Activated naive CD8-positive, alpha-beta T cell treated with anti-CD3 and anti-CD28 coated beads for 36 hours (primary cell): ENCODE data around the gene PLXNA3. TPM values are rescaled to one million over a fixed set of nuclear protein-coding genes. Genes with fewer than 3 reads are reported as not detected.

Source experiments
- DNase-seq: peaks from one replicate; pipeline ENCODE4 v3.0.0; 2021
- H3K27ac Mint-ChIP-seq: one replicate; pipeline ENCODE4 v1.8.0; 2022; ENCODE audit warnings: mild to moderate bottlenecking, moderate library complexity, mixed read lengths
- H3K27me3 Mint-ChIP-seq: one replicate; pipeline ENCODE4 v1.8.0; 2022; ENCODE audit warnings: mild to moderate bottlenecking, mixed read lengths
- H3K36me3 Mint-ChIP-seq: one replicate; pipeline ENCODE4 v1.8.0; 2021; ENCODE audit warnings: mild to moderate bottlenecking, mixed read lengths
- H3K4me1 Mint-ChIP-seq: one replicate; pipeline ENCODE4 v1.8.0; 2021; ENCODE audit warnings: mixed read lengths
- H3K4me3 Mint-ChIP-seq: one replicate; pipeline ENCODE4 v1.8.0; 2022; ENCODE audit warnings: mild to moderate bottlenecking, moderate library complexity, mixed read lengths
- H3K9me3 Mint-ChIP-seq: one replicate; pipeline ENCODE4 v1.8.0; 2022; ENCODE audit warnings: mixed read lengths
- total RNA-seq, 2 experiments: library from RNA; stranded (reverse); gene quantifications; one replicate each; pipeline ENCODE4 v1.2.3, GENCODE V29; 2021

The PLXNA3 gene
- total RNA-seq = 10 to 100 TPM; 22.3 to 23.1 TPM

DNA sequence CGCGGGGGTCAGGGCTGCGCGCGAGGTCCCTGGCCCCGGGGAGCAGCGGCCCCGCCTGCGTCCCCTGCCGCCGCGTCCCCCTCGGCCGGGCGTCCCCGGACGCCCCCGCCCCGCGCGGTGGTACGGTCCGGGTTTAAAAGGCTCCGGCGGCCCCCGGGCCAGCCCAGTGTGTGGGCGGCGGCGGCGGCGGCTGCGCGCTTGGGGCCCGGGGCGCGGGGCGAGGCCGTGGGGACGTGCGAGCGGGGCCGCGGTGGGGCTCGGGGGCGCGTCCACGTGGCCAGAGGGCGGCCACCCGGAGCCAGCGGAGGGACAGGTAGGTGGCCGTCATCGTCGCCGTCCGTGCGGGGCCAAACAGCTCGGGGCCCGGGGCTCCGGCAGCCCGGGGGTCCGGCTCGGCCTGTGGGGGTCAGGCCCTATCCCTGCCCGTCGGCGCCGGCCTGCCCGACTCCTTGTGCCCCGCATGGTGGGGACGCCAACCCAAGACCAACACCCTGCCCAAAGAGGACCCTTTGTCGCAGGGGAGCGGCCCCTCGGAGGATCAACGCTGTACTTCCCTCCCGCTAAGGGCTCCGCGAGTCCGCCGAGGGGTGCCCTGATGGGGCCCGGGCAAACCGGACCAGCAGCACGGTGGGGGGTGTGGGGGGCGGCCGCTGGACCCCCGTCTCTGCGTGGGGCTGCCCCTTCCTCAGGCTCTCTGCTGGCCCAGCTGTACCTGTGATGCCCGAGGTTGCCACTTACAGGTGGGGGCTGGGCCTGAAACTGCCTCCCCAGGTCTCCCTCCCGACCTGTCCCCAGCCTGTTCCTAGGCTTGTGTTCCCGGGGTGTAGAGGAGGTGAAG lies at the start of gene PLXNA3:
Gene PLXNA3, plus strand, starts transcription at position 166 of the 838 bp plus-strand sequence. CDS start 1,903 bp downstream, outside the sequence.
- Mint-ChIP-seq H3K4me3 (peak within 1 kb of the TSS; percentile 87), H3K4me1 (peaks cover 4% of the 10 kb centered on the region), H3K9me3 (no peaks in the 10 kb centered on the region), H3K27me3 (no peaks in the 10 kb centered on the region), H3K27ac (peak within 1 kb of the TSS; percentile 87), H3K36me3 (peaks cover 2% of the 10 kb centered on the region)
- DNase-seq = peak; percentile 76

- peak overlapping the region; percentile 79 for H3K4me3 Mint-ChIP-seq
- DNase-seq = no peak
- peak overlapping the region; percentile 67 for H3K27ac Mint-ChIP-seq
- H3K9me3 Mint-ChIP-seq = no peaks in the 10 kb centered on the region
- peaks cover 6% of the 10 kb centered on the region for H3K4me1 Mint-ChIP-seq
- peaks cover 5% of the 10 kb centered on the region for H3K36me3 Mint-ChIP-seq
- no peaks in the 10 kb centered on the region for H3K27me3 Mint-ChIP-seq
These were observed 49.3 kb upstream of the PLXNA3 start for GRCh38 chrX:154408659-154409221.

GRCh38 chrX:154409222-154409871 lies 48.7 kb upstream of the PLXNA3 start, which contains the start of gene DNASE1L1:
Gene DNASE1L1, minus strand, starts transcription at chrX:154409254. Its CDS starts 3,686 bp downstream, at chrX:154405568.
- no peaks in the 10 kb centered on the region for H3K27me3 Mint-ChIP-seq
- H3K4me3 Mint-ChIP-seq = peak within 1 kb of the TSS; percentile 79
- DNase-seq = peak; percentile 48
- H3K27ac Mint-ChIP-seq = peak within 1 kb of the TSS; percentile 67
- H3K9me3 Mint-ChIP-seq = no peaks in the 10 kb centered on the region
- H3K4me1 Mint-ChIP-seq = peaks cover 6% of the 10 kb centered on the region
- peaks cover 5% of the 10 kb centered on the region for H3K36me3 Mint-ChIP-seq

- peak overlapping the region; percentile 80 for H3K4me3 Mint-ChIP-seq
- peaks cover 6% of the 10 kb centered on the region for H3K4me1 Mint-ChIP-seq
- H3K36me3 Mint-ChIP-seq = peaks cover 5% of the 10 kb centered on the region
- peak; percentile 66 for DNase-seq
- peak overlapping the region; percentile 70 for H3K27ac Mint-ChIP-seq
- no peaks in the 10 kb centered on the region for H3K9me3 Mint-ChIP-seq
- no peaks in the 10 kb centered on the region for H3K27me3 Mint-ChIP-seq
These were observed 46.1 kb upstream of the PLXNA3 start for GRCh38 chrX:154411981-154412340.

DNA sequence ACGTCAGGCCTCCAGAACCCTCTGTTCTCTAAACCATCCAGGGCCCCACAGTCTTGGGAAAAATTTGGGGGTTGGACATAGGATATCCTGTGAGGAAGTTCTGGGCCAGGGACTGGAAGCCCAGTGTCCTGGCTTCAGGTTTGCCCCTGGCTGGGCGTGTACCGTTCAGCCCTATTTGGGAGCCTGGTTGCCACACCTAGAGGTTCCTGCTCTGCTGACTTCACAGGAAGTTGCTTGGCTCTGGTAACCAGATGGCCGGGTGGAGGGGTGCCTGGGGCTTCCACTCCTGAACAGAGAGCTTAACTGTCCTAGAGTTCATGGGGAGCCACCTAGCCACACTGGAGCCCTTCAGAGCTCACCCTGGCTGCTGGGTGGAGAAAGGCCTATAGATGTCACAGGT lies 45.6 kb upstream of the PLXNA3 start:
- Mint-ChIP-seq H3K27me3 (no peaks in the 10 kb centered on the region), H3K27ac (peak overlapping the region; percentile 70), H3K36me3 (peaks cover 5% of the 10 kb centered on the region), H3K9me3 (no peaks in the 10 kb centered on the region), H3K4me1 (peaks cover 6% of the 10 kb centered on the region), H3K4me3 (peak overlapping the region; percentile 80)
- no peak for DNase-seq

GRCh38 chrX:154413142-154413541 lies 44.9 kb upstream of the PLXNA3 start:
- no peak for DNase-seq
- peak overlapping the region; percentile 80 for H3K4me3 Mint-ChIP-seq
- H3K27ac Mint-ChIP-seq = peak overlapping the region; percentile 70
- H3K36me3 Mint-ChIP-seq = peaks cover 5% of the 10 kb centered on the region
- peaks cover 6% of the 10 kb centered on the region for H3K4me1 Mint-ChIP-seq
- H3K9me3 Mint-ChIP-seq = no peaks in the 10 kb centered on the region
- no peaks in the 10 kb centered on the region for H3K27me3 Mint-ChIP-seq

DNA sequence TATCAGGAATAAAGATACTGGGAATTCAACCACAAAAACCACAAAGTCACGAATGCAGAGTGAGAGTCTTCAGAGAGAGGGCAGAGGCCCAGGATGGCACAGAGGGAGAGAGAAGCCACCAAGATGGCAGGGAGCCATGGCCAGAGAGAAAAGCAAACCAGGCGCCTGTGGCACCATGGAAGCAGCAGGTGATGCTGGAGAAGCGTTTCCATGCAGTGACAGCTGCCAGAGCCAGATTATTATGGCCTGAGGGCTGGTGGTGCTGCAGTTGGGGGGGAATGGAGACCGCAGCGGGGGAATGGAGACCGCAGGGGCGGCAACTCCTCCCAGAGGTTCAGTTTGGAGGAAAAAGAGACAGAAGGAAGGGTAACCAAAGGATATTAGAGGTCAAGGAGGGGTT lies 40.9 kb upstream of the PLXNA3 start:
- no peaks in the 10 kb centered on the region for H3K9me3 Mint-ChIP-seq
- H3K4me1 Mint-ChIP-seq = peaks cover 5% of the 10 kb centered on the region
- H3K4me3 Mint-ChIP-seq = no peak overlapping the region
- H3K27ac Mint-ChIP-seq = no peak overlapping the region
- no peaks in the 10 kb centered on the region for H3K27me3 Mint-ChIP-seq
- H3K36me3 Mint-ChIP-seq = no peaks in the 10 kb centered on the region
- no peak for DNase-seq

DNA sequence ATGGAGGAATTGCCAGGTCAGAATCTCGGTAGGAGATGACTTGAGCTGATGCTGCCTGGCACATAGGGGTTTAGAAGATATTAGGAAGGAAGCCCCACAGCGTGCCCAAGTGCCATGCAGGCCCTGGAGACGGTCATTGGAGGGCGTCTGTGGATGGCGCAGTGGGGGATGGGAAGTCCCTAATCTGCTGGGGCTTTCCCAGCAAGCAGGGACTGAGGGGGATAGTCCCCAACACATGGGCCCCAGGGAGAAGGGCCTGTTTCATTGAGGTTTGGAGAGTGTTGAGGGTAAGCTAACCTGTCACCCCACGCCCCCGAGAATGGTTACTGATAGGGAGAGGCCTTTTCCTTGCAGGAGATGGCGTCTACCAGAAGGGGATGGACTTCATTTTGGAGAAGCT lies 38.9 kb upstream of the PLXNA3 start:
- Mint-ChIP-seq H3K9me3 (no peaks in the 10 kb centered on the region), H3K27me3 (no peaks in the 10 kb centered on the region), H3K4me3 (no peak overlapping the region), H3K4me1 (peaks cover 2% of the 10 kb centered on the region), H3K36me3 (no peaks in the 10 kb centered on the region), H3K27ac (no peak overlapping the region)
- no peak for DNase-seq

- DNase-seq = no peak
- no peaks in the 10 kb centered on the region for H3K27me3 Mint-ChIP-seq
- peaks cover 2% of the 10 kb centered on the region for H3K4me1 Mint-ChIP-seq
- no peak overlapping the region for H3K4me3 Mint-ChIP-seq
- H3K36me3 Mint-ChIP-seq = no peaks in the 10 kb centered on the region
- H3K27ac Mint-ChIP-seq = no peak overlapping the region
- H3K9me3 Mint-ChIP-seq = no peaks in the 10 kb centered on the region
These were observed 38.2 kb upstream of the PLXNA3 start for GRCh38 chrX:154419688-154420401.

DNA sequence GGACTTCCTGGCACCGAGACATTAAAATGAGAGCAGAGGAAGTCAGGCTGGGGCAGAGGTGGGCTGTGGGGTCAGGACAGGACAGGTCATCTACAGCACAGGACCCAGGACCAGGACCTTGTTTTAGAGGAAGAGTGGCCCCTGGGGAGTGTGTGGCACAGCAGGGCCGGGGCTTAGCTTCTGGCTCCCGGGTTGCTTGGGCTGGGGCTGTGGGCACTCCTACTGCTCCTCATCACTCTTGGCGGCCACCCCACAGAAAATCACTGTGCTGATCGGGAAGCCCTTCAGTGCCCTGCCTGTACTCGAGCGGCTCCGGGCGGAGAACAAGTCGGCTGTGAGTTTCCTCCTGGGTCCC lies 37.7 kb upstream of the PLXNA3 start:
- Mint-ChIP-seq H3K27me3 (no peaks in the 10 kb centered on the region), H3K27ac (no peak overlapping the region), H3K36me3 (no peaks in the 10 kb centered on the region), H3K4me1 (peaks cover 2% of the 10 kb centered on the region), H3K4me3 (no peak overlapping the region), H3K9me3 (no peaks in the 10 kb centered on the region)
- DNase-seq = no peak

- H3K27me3 Mint-ChIP-seq = no peaks in the 10 kb centered on the region
- no peak for DNase-seq
- peaks cover 13% of the 10 kb centered on the region for H3K4me1 Mint-ChIP-seq
- H3K36me3 Mint-ChIP-seq = no peaks in the 10 kb centered on the region
- H3K4me3 Mint-ChIP-seq = peak overlapping the region; percentile 79
- no peak overlapping the region for H3K27ac Mint-ChIP-seq
- no peaks in the 10 kb centered on the region for H3K9me3 Mint-ChIP-seq
These were observed 30.9 kb upstream of the PLXNA3 start for GRCh38 chrX:154426916-154427770.

DNA sequence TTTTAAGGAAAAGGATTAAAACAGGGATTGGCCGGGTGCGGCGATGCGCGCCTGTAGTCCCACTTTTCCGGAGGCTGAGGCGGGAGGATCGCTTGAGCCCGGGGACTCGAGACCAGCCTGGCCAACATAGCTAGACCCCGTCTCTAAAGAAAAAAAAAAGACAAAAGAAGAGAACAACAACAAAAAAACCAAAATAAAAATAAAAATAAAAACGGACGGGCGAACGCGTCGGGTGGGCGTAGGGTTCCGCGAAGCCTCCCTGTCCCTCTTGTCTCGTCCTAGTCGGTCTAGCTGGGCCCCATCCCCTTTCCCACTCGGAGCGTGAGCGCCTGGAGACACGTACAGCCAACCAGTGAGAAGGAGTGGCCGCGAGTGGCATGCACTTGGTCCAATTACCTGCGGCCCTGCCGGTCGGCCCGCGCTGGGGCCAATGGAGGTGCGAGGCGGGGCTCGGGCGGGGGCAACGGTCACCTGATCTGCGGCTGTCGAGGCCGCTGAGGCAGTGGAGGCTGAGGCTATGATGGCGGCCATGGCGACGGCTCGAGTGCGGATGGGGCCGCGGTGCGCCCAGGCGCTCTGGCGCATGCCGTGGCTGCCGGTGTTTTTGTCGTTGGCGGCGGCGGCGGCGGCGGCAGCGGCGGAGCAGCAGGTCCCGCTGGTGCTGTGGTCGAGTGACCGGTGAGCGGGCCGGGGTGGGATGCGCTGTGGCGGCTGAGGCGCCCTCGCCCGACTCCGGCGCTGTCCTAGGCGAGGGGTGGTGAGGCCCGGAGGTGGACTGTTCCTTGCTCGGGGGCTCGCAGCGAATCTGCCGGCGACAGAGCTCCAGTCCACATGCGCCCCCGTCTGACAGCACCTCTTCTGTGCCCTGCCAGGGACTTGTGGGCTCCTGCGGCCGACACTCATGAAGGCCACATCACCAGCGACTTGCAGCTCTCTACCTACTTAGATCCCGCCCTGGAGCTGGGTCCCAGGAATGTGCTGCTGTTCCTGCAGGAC lies 29.6 kb upstream of the PLXNA3 start, which contains the start of gene ATP6AP1:
Gene ATP6AP1, plus strand, starts transcription at position 502 of the 996 bp plus-strand sequence. Its CDS starts 16 bp downstream, at position 518.
- Mint-ChIP-seq H3K9me3 (no peaks in the 10 kb centered on the region), H3K4me1 (peaks cover 13% of the 10 kb centered on the region), H3K27me3 (no peaks in the 10 kb centered on the region), H3K4me3 (peak within 1 kb of the TSS; percentile 79), H3K27ac (peak within 1 kb of the TSS; percentile 42), H3K36me3 (no peaks in the 10 kb centered on the region)
- DNase-seq = peak; percentile 91

DNA sequence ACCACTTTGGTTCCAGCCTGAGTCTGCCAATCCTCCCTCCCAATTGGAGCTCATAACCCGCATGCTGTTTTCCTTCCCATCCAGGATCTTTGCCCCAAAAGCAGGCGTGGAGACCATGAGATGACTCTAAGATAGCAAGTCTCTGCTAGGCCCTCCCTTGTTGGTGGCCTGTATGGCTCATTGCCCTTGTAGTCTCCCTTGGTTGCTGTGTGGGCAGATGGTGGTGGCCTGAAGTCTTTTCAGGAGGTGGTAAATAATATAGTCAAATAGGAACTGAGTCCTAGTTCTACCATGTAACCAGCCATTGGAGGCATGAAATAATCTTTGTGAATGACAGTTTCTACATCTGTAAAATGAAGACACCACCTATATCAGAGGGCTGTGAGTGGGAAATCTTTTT lies 28.4 kb upstream of the PLXNA3 start:
- H3K4me3 Mint-ChIP-seq = peak overlapping the region; percentile 79
- H3K36me3 Mint-ChIP-seq = no peaks in the 10 kb centered on the region
- H3K27ac Mint-ChIP-seq = peak overlapping the region; percentile 39
- H3K27me3 Mint-ChIP-seq = no peaks in the 10 kb centered on the region
- DNase-seq = no peak
- H3K9me3 Mint-ChIP-seq = no peaks in the 10 kb centered on the region
- peaks cover 13% of the 10 kb centered on the region for H3K4me1 Mint-ChIP-seq
